HL-60 (cell line): ENCODE measurements around the gene EYA3.

Experiments
- DNase-seq, 2 experiments: peaks; one replicate each; pipeline ENCODE4 v3.0.0-alpha.2; 2010 to 2020; ENCODE audit warnings: low read depth in 1 of 2, low spot score in 1 of 2
- H3K27ac ChIP-seq: fragments of 250-450 bp; sonication (Bioruptor Pico); replicated peaks from 2 replicates; pipeline ENCODE4 v1.5.1; 2020; ENCODE audit warnings: mild to moderate bottlenecking, moderate library complexity
- H3K27me3 ChIP-seq: fragments of 250-450 bp; sonication (Bioruptor Pico); 2 replicates; pipeline ENCODE4 v1.5.1; 2021; ENCODE audit warnings: mild to moderate bottlenecking, moderate library complexity; ENCODE audit not compliant: insufficient read depth, poor library complexity, severe bottlenecking
- H3K4me3 ChIP-seq: replicated peaks from 2 replicates; pipeline ENCODE4 v1.5.1; 2011; ENCODE audit warnings: mild to moderate bottlenecking, control low read depth, low read length; ENCODE audit not compliant: insufficient read depth
- GABPA ChIP-seq: IDR thresholded peaks from 2 replicates; pipeline ENCODE4 v1.6.1; 2012; ENCODE audit warnings: low read depth
- POLR2AphosphoS5 ChIP-seq: IDR thresholded peaks from 2 replicates; pipeline ENCODE4 v1.6.1; 2012; ENCODE audit warnings: low read depth
- SPI1 ChIP-seq: IDR thresholded peaks from 2 replicates; pipeline ENCODE4 v1.6.1; 2012; ENCODE audit warnings: low read depth, mild to moderate bottlenecking, borderline replicate concordance
- TF ChIP-seq, protein P1 (sequence below): IDR thresholded peaks from one replicate; pipeline ENCODE4 v1.5.1; 2011; ENCODE audit warnings: low read length, control low read depth, inconsistent platforms; ENCODE audit not compliant: insufficient read depth
- TF ChIP-seq, protein P2 (sequence below): IDR thresholded peaks from 2 replicates; pipeline ENCODE4 v1.6.1; 2012; ENCODE audit warnings: low read depth; ENCODE audit not compliant: insufficient replicate concordance

EYA3 gene

DNA sequence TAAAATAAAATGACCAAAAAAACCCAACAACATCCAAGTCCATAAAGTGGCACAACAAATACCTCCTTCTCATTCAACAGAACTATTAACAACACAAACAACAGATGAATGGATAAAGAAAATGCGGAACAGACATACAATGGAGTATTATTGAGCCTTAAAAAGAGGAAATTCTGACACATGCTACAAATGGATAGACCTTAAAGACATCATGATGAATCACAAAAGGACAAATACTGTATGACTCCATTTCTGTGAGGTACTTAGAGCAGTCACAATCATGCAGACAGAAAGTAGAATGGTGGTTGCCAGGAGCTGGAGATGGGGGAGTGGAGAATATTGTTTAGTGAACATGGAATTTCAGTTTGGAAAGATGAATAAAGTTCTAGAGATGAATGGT lies 42.6 kb downstream of the EYA3 start:
- TF ChIP-seq, protein P1, sequence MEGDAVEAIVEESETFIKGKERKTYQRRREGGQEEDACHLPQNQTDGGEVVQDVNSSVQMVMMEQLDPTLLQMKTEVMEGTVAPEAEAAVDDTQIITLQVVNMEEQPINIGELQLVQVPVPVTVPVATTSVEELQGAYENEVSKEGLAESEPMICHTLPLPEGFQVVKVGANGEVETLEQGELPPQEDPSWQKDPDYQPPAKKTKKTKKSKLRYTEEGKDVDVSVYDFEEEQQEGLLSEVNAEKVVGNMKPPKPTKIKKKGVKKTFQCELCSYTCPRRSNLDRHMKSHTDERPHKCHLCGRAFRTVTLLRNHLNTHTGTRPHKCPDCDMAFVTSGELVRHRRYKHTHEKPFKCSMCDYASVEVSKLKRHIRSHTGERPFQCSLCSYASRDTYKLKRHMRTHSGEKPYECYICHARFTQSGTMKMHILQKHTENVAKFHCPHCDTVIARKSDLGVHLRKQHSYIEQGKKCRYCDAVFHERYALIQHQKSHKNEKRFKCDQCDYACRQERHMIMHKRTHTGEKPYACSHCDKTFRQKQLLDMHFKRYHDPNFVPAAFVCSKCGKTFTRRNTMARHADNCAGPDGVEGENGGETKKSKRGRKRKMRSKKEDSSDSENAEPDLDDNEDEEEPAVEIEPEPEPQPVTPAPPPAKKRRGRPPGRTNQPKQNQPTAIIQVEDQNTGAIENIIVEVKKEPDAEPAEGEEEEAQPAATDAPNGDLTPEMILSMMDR, result no peak
- TF ChIP-seq SPI1, result no peak
- TF ChIP-seq, protein P2, sequence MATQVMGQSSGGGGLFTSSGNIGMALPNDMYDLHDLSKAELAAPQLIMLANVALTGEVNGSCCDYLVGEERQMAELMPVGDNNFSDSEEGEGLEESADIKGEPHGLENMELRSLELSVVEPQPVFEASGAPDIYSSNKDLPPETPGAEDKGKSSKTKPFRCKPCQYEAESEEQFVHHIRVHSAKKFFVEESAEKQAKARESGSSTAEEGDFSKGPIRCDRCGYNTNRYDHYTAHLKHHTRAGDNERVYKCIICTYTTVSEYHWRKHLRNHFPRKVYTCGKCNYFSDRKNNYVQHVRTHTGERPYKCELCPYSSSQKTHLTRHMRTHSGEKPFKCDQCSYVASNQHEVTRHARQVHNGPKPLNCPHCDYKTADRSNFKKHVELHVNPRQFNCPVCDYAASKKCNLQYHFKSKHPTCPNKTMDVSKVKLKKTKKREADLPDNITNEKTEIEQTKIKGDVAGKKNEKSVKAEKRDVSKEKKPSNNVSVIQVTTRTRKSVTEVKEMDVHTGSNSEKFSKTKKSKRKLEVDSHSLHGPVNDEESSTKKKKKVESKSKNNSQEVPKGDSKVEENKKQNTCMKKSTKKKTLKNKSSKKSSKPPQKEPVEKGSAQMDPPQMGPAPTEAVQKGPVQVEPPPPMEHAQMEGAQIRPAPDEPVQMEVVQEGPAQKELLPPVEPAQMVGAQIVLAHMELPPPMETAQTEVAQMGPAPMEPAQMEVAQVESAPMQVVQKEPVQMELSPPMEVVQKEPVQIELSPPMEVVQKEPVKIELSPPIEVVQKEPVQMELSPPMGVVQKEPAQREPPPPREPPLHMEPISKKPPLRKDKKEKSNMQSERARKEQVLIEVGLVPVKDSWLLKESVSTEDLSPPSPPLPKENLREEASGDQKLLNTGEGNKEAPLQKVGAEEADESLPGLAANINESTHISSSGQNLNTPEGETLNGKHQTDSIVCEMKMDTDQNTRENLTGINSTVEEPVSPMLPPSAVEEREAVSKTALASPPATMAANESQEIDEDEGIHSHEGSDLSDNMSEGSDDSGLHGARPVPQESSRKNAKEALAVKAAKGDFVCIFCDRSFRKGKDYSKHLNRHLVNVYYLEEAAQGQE, result no peak
- no peak for TF ChIP-seq POLR2AphosphoS5
- TF ChIP-seq GABPA, result no peak
- no peak for DNase-seq
- Histone ChIP-seq H3K27ac (0 out of 2 replicates have a peak overlapping the region, but pooled peaks have one; percentile 2), H3K27me3 (no peaks in the 10 kb centered on the region), H3K4me3 (no peak overlapping the region)

DNA sequence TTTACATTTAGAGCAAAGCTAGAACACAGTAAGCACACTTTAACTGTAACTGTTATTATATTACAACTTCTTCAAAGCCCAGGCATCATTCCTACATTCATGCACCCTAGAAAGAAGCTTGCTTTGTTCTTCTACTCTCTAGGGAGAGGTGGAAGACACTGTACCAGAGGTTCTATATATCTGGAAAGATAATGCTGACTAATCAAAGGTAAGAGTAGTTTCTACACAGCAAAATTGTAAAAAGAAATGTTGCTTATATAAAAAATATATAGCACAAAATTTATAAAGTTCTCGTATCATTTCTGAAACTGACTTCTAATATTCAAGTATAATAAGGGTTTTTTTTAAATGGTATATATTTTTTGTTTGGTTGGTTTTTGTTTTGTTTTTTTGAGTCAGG lies 44.0 kb downstream of the EYA3 start:
- no peak for TF ChIP-seq SPI1
- TF ChIP-seq POLR2AphosphoS5, result no peak
- TF ChIP-seq, protein P2, result no peak
- TF ChIP-seq GABPA, result no peak
- TF ChIP-seq, protein P1, result no peak
- no peak for DNase-seq
- Histone ChIP-seq H3K4me3 (no peak overlapping the region), H3K27ac (no peak overlapping the region), H3K27me3 (no peaks in the 10 kb centered on the region)

DNA sequence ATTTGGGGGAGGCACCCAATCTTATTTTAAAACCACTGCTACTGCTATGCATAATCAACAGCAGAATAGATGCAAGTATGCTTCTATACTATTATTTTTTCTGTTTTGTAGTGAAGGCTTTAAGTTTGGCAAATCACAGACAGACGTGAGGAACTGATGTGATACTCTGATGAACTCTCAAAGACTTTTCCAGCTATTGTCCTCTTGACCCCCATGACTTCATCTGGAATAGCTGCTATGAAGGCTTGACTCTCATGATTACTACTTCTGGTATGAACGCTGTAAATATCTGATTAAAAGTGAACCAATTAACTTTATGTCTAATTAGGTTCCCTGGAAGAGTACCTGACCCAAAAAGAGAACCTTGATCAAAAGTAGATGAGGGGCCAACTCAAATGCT lies 49.1 kb downstream of the EYA3 start:
- no peak for TF ChIP-seq POLR2AphosphoS5
- no peak for TF ChIP-seq SPI1
- H3K27me3 ChIP-seq, result no peaks in the 10 kb centered on the region
- no peak for DNase-seq
- no peak overlapping the region for H3K27ac ChIP-seq
- H3K4me3 ChIP-seq, result no peak overlapping the region

DNA sequence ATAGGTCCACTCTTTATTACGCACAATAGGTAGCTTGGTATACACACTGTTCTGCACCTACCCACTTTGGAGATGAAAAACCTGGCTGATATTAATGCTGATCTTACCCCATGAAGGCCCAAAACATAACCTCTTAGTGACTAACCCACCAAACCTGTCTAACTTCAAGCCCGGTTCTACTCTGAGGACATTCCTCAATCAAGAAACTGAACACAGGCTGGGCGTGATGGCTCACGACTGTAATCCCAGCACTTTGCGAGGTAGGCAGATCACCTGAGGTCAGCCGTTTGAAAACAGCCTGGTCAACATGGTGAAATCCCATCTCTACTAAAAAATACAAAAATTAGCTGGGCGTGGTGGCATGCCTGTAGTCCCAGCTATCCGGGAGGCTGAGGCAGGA lies 50.5 kb downstream of the EYA3 start:
- no peak for DNase-seq
- no peak for TF ChIP-seq POLR2AphosphoS5
- TF ChIP-seq SPI1, result no peak
- TF ChIP-seq, protein P2, result no peak
- TF ChIP-seq GABPA, result no peak
- TF ChIP-seq, protein P1, result no peak
- Histone ChIP-seq H3K4me3 (no peak overlapping the region), H3K27ac (no peak overlapping the region), H3K27me3 (no peaks in the 10 kb centered on the region)
